Measurements from ENCODE around the gene LSM2.
"Not testable (repeated sequence)": the region's sequence is repeated elsewhere in the genome, so short reads cannot be mapped to it uniquely, and the experiment has no call there.

The LSM2 gene

DNA sequence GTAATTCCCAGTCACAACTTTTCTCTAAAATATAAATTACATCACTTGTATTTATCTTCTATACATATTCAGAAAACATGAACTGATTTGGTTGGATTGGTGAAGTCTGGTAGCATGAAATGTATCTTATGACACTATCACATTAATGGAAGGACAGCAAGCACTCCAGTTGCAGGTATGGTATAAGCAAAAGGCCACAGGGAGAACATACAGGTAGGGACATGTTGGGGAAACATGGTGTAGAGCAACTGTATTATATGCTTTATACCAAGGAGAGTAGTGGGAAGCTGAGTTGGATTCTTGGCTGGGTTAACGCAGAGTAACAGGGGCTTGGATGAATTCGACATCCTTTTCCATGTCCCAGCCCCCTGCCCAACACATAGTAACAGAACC lies 9.8 kb downstream of the LSM2 start:
- FAIRE-seq = no peak

DNA sequence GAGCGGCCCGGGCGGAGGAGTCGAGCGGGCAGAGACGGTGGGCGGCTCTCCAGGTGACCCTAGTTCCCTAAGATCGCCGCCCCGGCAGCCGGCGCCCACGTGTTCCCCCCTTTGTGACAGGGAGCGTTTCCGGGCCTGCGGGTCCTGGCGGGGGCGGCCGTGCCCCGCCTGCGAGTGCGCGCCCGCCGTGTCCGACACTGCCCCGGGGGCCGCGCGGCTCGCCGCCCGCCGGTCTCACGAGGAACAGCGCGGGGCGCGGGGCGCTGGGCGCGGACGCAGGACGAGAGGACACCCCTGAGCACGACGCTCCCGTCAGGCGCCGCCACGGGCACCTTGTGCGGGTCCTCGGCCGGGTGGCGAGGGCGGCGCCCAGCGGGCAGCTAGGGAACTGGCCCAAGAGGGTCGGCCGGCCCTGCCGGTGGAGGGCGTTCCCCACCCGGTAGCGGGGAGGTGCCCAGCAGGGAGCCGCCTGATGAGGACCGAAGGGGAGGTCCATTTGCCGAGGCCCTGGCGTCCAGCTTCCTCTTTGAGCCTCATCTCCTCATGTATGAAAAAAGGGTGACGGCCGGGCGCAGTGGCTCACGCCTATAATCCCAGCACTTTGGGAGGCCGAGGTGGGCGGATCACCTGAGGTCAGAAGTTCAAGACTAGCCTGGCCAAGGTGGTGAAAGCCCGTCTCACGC lies 11.0 kb downstream of the LSM2 start, which contains the start of gene VARS1:
TSS of gene VARS1 (minus strand) at position 137 of the 683 bp plus-strand sequence. CDS start 535 bp downstream, outside the sequence.
- no peak for FAIRE-seq

DNA sequence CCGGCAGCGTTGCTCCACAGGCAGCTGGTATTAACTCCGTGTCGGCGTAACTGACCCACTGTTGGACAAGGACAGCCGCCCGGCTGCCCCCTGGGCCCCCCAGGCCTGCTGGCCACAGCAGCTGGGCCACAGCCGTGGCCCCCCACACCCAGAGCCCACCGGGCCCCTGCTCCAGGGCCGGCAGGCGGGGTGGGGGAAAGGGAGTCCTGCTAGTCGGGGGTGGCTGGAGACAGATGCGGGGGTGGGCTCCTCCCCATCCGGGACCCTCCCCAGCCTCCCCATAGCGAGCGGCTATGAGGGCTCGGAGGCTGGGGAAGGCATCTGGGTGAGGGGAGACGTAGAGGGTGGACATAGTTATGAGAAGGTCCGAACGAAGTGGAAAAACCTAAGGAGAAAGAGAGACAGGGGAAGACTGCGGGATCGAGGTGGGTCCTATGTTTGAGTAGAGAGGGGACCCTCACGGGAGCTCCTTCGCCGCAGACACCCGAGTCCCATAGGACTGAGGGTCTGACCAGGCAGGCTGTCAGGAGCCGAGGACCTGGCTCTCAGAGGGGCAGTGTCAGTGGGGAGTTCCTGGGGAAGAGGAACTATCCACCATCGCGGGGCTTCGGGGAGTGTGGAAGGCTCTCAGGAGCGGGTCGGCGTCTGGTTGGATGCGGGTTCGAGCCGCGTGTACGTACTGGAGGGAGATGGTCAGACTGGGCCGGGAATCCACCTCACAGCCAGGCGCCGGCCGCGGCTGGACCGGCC lies 11.7 kb downstream of the LSM2 start:
- FAIRE-seq = no peak

DNA sequence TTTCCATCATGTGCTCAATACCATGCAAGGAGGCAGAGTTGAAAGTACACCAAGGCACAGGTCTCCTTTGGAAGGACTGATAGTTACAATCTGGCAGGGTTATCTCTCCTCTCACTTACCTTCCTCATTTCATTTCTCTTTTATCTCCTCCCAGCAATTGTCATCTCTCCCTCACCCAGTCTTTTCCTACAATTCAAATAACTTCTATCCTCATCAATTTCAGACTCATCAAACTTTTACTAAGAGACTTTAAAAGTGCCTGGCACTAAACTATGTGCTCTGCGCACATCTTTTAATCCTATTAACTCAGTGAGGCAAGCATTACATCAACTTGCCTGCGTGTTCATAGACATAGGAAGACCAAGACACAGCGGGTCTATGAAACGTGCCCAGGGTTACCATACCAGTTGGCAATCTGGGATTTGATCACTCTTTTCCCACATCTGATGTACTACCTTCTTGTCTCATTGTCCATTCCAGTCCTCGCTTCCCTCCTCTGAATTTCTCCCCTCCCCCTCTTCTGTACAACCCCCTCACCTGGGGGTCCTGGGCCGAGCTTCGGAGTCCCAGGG lies 12.4 kb downstream of the LSM2 start:
- no peak for FAIRE-seq

DNA sequence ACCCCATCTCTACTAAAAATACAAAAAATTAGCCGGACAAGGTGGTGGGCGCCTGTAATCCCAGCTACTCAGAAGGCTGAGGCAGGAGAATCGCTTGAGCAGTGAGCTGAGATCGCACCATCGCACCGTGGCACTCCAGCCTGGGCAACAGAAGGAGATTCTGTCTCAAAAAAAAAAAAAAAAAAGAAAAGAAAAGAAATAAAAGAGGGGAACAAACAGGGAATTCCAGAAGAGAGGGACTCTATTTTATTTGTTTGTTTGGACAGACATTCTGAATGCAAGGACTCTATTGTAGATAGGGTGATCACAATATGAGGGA lies 12.9 kb downstream of the LSM2 start:
- FAIRE-seq = not testable (repeated sequence)

DNA sequence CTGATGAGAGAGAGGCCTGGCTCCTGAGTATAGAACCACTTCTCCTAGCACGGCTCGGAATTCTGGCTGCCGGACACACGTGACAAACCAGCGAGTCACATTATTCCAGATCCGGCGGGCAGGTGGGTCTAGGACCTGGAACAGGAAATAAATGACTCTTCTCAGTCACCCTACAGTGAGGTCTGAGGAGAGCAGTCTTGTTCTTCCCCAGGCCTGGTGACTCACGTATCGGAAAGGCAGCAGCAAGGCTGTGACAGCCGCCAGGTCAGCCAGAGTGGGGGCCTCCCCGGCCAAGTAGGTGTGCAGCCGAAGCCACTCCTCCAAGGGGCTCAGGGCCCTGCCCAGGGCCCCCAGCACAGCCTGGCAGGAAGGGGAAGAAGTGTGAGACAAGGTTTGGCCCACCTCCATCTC lies 14.0 kb downstream of the LSM2 start:
- FAIRE-seq = no peak

DNA sequence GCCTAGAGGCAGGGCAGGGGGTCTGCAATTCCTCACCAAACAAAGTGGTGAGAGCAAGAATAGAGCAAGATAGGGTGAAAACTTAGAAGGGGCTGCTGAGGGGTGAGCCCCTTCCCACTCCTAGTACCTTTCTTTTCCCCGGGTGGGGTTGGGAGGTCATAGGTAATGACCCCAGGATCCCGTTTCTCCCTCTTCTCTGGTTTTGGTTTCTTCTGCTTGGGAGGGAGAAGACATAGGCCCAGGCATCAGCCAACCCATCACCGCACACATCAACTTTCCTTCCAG lies 14.7 kb downstream of the LSM2 start:
- FAIRE-seq = no peak

DNA sequence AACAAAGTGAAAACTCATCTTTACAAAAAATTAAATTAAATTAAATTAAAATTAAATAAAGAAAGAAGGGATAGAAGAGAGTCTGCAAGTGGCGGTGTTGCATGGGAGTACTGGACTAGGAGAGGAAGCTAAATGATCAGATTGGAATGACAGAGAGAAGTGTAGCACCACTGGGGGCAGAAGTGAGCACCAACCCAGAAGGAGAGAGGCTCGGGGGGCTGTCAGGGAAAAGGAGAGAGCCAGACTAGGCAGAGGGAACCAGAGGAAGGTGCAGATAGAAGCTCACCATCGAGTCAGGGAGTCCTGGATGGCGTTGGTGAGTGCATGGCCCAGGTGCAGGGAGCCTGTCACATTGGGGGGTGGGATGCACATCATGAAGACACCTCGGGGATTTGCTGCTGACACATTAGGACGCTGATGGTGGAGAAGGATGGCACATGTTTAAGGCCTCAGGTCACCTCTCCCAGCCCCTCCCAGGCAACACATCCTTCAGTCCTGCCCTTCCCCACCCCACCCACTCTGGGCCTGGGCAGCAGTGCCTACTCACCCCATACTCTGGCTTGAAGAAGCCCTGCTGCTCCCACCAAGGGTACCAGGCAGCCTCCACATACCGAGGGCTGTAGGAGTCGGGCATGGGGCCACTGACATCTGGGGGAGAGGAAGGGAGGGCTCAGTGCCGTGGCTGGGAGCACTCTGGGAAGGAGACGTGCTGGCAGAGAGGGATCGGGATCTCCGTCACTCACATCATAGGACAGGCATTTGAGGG lies 15.3 kb downstream of the LSM2 start:
- FAIRE-seq = no peak

DNA sequence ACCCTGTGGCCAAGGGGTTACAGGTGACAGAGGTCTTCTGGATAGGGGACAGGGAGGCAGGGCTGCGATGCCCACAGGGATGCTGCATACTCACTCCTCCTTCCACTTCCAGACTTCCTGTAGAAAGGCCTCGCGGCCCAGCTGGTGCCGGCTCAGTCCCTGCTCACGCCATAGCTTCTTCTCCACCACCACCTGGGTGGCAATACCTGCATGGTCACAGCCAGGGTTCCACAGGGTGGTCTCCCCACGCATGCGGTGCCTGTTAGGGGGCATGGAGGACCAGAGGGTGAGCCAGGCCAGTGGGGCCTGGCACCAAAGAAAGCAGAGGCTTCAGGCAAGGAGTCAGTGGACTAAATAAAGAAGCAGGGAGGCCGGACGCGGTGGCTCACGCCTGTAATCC lies 21.3 kb downstream of the LSM2 start:
- FAIRE-seq = no peak

DNA sequence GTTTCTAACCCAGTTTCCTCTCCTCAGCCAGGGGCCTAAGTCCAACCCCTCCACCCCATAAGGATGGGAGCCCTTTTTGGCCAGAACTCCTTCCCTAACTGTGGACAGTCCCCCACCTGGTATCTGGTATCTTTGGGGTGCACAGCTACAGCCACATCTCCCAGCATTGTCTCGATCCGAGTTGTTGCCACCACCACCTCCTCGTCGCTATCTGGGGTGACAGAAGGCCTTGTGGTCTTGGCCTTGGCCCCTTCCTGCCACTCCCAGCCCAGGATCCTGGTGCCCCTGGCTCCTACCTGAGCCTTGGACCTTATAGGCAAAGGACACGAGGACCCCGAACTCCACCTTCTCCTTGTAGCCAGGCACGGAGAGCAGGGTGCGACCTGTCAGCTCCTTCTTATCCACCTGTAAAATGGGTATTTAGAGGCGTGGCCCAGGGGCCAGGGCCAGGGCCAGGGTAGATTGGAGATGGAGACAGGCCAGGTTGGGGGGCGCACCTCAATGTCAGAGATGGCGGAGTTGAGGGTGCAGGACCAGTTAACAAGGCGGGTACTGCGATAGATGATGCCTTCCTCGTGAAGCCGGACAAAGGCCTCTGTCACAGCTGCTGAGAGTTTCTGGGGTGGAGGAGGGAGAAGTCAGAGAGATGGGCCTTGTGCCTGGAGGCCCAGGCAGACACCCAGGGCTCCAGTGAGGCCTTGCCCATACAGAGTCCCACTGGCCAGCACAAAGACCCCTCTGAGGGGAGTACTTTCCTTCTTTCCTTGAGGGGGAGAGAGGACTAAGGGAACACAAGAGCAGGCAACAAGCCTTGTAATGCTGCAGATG lies 22.5 kb downstream of the LSM2 start:
- FAIRE-seq = no peak

DNA sequence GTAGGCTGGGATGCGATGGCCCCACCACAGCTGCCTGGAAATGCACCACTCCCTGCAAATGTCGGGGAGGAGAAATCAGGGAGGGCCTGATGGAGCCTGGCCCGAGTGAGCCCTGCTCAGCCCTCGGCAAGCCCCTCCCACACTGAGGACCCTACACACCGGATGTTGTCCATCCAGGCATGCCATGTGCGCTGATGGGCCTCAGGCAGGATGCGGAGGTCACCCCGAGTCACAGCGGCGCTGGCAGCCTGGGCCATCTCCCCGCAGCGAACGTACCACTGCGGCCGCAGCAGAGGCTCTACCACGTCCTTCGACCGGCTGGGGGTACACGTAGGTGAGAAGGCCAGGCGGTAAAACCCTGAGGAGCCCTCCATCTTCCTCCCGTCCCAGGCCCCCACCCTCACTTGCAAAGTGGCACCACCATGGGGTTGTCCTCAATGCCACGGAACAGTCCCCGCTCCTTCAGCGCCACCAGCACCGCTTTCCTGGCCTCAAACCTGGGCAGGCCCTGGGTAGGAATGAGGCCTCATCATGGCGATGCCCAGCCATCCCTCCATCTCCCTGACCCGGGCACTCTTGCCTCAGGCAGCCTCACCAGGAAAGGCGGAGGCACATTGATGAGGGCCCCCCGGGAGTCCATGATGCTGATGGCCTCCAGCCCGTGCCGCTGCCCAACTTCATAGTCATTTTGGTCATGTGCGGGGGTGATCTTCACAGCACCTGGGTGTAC lies 24.5 kb downstream of the LSM2 start:
- FAIRE-seq = no peak

DNA sequence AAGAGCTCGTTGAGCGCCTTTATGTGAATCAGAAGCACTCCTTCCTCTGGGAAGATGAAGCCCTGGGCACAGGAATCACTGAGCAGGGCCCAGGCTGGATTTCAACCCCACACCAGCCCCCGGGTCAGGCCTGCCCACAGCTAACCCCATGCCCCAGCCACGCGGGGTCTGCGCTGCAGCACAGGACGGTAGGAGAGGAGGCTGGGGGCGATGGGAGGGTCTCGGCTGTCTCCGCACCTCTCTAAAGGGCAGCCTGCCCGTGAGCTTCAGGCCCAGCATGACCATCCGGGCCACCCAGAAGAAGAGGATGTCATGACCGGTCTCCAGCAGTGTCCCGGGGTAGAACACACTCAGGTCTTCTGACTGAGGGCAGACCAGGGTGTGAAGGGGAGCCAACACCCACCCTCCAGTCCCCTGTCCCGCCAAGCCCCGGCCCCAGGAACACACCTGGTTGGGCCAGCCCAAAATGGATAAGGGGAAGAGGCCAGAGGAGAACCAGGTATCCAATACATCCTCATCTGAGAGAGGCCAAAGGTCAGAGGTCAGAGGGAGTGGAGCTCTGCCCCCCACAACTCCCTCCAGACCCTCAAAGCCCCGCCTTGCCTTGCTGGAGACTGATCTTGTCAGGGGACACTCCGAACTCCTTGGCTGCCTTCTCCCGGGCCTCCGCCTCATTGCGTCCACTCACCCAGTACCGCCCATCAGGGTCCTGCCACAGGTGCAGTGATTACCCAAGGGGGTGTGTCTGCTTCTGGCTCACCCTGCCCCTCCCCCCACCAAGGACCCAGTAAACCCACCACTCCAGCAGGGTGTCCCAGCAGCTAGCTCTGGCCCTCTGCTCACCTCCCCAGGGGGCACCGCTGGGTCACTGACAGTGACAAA lies 25.3 kb downstream of the LSM2 start:
- no peak for FAIRE-seq

DNA sequence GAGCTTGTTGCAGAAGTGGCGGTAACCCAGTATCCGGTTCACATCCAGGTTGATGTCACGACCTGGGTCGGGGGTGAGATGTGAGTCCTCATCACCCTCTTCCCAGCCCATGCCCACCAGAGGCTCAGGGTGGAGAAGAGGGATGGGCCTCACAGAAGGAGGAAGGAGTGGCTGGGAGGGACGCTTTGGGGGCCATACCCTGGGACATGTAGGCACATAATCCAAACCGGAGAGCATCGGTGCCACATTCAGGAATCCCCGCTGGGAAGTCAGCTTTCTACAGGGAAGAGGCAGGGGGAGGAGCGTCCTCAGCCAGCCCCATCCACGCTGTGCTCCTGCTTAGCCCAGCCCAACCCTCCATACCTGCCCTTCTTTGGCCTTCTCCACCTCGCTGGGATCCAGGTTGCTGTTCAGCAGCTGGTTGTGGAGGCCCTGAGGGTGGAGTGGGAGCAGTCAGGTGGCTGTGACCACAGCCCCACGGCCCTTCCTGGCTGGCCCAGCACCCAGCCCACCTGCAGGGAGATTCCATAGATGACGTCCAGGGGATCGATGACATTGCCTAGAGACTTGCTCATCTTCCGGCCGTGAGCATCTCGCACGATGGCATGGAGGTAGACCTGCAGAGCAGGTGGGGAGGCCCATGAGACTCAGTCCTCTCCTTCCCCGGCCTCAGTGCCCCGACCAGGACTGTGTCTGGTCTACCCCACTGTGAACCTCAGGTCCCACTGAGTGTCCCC lies 26.1 kb downstream of the LSM2 start:
- FAIRE-seq = no peak

DNA sequence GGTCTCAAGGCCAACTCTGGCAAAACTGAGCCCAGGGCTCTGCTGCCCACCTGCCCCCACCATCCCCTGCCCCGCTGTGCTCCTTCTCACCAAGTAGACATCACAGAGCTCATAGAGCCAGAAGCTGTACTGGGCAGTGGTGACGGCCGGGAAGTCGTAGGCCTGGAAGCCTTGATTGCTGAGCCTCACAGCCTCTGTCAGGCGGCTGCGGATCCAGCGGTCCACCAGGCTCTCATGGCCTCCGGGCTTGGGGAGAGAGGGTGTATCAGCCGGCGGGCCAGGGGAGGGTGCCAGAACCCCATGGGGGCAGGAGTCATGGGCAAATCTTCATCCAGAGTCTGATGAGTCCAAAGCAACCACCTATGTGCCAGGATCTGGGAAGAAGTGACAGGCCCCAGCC lies 26.9 kb downstream of the LSM2 start:
- FAIRE-seq = no peak

DNA sequence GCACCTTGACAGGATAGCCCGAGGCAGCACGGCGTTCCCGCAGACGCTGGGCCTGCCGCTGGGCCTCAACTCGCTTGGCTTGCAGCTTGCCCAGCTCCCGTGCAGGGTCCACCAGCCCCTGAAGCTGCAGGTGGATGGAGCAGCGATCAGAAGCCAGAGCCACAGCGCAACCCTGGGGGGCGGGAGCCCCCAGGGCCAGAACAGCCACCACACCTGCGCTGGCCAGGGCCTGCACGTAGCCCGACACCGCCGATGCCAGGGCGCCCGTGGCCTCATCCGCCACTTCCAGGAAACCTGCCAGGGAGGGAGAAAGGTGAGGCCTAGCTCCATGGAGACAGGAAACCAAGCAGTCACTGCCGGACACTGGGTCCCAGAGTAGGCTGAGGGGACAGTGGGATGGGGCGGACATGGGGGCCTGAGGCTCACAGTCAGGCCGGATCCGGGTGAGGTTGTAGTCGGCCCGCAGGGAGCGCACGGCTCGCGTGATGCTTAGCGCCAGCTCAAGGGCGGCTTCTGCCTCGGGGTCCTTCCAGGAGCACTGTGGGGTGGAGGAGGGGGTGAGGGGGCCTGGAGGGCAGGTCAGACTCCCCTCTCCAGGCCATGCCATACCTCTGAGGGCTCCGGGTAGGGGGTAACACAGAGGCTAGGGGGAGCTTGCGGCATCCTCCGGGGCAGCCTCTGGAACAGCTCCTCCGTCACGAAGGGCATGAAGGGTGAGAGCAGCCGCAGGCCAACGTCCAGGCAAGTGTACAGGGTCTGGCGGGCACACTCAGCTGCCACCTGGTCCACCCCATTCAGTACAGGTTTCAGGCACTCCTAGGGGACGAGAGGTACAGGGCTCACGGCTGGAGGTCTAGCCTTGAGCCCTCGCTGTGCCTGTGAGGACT lies 27.5 kb downstream of the LSM2 start:
- no peak for FAIRE-seq

DNA sequence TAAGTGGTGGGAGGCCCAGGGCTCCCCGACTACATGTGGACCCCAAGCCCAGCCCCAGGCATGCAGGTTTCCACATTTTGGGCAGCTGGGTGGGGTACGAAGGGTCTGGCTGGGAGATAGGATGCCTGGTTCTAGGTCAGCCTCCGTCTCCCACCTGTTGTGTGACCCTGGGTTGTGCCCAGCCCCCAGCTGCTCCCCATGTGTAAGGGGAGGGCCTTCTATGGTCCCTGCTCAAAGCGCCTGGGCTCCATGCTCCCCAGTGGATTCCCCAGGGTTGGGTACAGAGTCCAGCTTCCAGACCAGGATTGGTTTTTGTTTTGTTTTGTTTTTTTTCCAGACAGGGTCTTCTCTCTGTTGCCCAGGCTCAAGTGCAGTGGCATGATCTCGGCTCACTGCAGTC lies 28.6 kb downstream of the LSM2 start:
- FAIRE-seq = no peak

DNA sequence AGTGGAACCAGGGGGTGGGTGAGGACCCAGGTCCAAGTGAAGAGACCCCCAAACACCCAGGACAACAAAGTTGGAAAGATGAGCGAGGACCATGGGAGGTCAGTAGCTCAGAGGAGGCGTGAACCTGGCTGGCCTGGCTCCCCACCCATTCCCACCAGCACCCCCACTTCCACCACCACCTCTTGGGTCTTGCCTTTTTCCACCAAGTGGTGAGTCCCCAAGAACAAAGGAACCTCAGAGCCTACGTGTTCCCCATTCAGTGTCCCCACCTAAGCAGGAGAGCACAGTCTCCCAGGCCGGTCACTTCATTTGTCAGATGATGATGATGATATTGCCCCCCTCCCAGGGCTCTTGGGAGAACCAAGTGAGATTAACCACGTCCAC lies 29.1 kb downstream of the LSM2 start:
- FAIRE-seq = no peak

DNA sequence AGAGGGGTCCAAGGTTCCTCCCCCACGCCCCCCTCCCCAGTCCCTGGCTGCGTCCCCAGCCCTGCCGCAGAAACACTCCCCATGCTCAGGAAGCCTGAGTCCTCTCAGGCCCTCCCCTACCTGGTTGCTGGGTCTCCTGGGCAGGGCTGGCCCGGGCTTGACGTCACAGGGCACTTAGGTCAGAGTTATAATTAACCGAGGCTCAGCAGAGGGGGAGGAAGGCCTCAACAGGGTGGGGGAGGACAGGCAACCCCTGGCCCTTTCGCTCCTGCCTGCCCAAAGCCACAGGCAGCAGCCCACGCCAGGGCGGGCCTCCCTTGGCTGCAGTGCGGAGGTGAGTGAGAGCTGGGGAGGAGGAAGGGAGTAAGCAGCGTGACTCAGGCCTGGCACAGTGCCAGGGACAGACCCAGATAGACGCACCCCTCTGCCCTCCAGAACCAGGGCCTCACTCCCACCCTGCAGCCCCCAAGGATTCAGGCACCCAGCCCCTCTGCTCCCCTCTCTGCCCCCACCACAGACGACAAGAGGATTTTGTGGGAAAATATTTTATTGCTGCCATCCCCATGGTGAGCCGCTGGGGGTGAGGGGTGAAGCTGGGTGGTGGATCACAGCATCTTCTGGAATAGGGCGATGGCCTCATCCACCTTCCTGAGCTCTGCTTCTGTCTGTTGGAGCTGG lies 29.6 kb downstream of the LSM2 start, which contains the start of gene VWA7:
TSS of gene VWA7 (minus strand) at position 340 of the 678 bp plus-strand sequence. CDS start 549 bp downstream, outside the sequence.
- no peak for FAIRE-seq

Measured in A204.1 (cell line).